NCI-H82 treated with DMSO at 0.1 percent for 48 hours (cell line): ENCODE measurements around the gene OPCML.

ENCODE experiments used
- DNase-seq: peaks from one replicate; lab custom pipeline; 2025; ENCODE audit not compliant: unreplicated experiment; lab: John Stamatoyannopoulos, UW

Gene OPCML

GRCh38 chr11:133146697-133147306 is 385.5 kb downstream of the OPCML start:
- DNase-seq = no peak

GRCh38 chr11:133137939-133138338 is 394.4 kb downstream of the OPCML start:
- DNase-seq = no peak

- no peak for DNase-seq
Observed at GRCh38 chr11:133137270-133137669, 395.0 kb downstream of the OPCML start.

GRCh38 chr11:133136376-133136775 is 395.9 kb downstream of the OPCML start:
- no peak for DNase-seq

GRCh38 chr11:133134314-133135173 is 397.8 kb downstream of the OPCML start:
- DNase-seq = peak; percentile 4

- DNase-seq = no peak
Observed at GRCh38 chr11:133133606-133134005, 398.7 kb downstream of the OPCML start.

GRCh38 chr11:133133050-133133449 is 399.3 kb downstream of the OPCML start:
- no peak for DNase-seq

- no peak for DNase-seq
Observed at GRCh38 chr11:133127741-133128140, 404.6 kb downstream of the OPCML start.

GRCh38 chr11:133123796-133124195 is 408.5 kb downstream of the OPCML start:
- DNase-seq = no peak

- no peak for DNase-seq
Observed at GRCh38 chr11:133123366-133123765, 408.9 kb downstream of the OPCML start.

- no peak for DNase-seq
Observed at GRCh38 chr11:133122256-133122655, 410.0 kb downstream of the OPCML start.

GRCh38 chr11:133118563-133119268 is 413.6 kb downstream of the OPCML start:
- DNase-seq = no peak

GRCh38 chr11:133115099-133115498 is 417.2 kb downstream of the OPCML start:
- no peak for DNase-seq

- DNase-seq = no peak
Observed at GRCh38 chr11:133107763-133108162, 424.5 kb downstream of the OPCML start.

GRCh38 chr11:133107136-133107535 is 425.2 kb downstream of the OPCML start:
- no peak for DNase-seq

- no peak for DNase-seq
Observed at GRCh38 chr11:133106417-133106816, 425.9 kb downstream of the OPCML start.

- no peak for DNase-seq
Observed at GRCh38 chr11:133104009-133104744, 428.1 kb downstream of the OPCML start.

GRCh38 chr11:133096981-133097380 is 435.3 kb downstream of the OPCML start:
- DNase-seq = no peak

- DNase-seq = no peak
Observed at GRCh38 chr11:133086518-133086917, 445.8 kb downstream of the OPCML start.

GRCh38 chr11:133082841-133083488 is 449.3 kb downstream of the OPCML start:
- DNase-seq = no peak

- DNase-seq = no peak
Observed at GRCh38 chr11:133082453-133082781, 449.9 kb downstream of the OPCML start.
